ENCODE results near the gene CCDC68. TPM values are rescaled to one million over a fixed set of nuclear protein-coding genes. Genes with fewer than 3 reads are reported as not detected.

CCDC68 gene
- total RNA-seq, 1 donor from 2014 or later = 4.2 TPM

GRCh38 chr18:54926593-54927325 is 32.5 kb downstream of the CCDC68 start:
- DNase-seq (ENCODE audit: low read depth) (peak; percentile 89), FAIRE-seq (no peak)
- Histone ChIP-seq H3K36me3 (ENCODE audit: control insufficient read depth, insufficient read depth, low read length) (no peaks in the 10 kb centered on the region), H3K27me3 (ENCODE audit: control insufficient read depth, insufficient read depth, low read length) (no peaks in the 10 kb centered on the region), H3K4me3 (ENCODE audit: low read depth, low read length) (no peak overlapping the region)
- TF ChIP-seq CTCF (IDR thresholded peaks at IDR 0.05; ENCODE audit: insufficient read depth, low read length, severe bottlenecking) = no peak

GRCh38 chr18:54924948-54925347 is 34.3 kb downstream of the CCDC68 start:
- Histone ChIP-seq H3K4me3 (ENCODE audit: low read depth, low read length) (no peak overlapping the region), H3K27me3 (ENCODE audit: control insufficient read depth, insufficient read depth, low read length) (no peaks in the 10 kb centered on the region), H3K36me3 (ENCODE audit: control insufficient read depth, insufficient read depth, low read length) (no peaks in the 10 kb centered on the region)
- no peak for FAIRE-seq
- TF ChIP-seq CTCF (IDR thresholded peaks at IDR 0.05; ENCODE audit: insufficient read depth, low read length, severe bottlenecking) = no peak
- DNase-seq (ENCODE audit: low read depth) = peak; percentile 78

- DNase-seq (ENCODE audit: low read depth) (peak; percentile 31), FAIRE-seq (no peak)
- no peaks in the 10 kb centered on the region for H3K36me3 ChIP-seq (ENCODE audit: control insufficient read depth, insufficient read depth, low read length)
- no peaks in the 10 kb centered on the region for H3K27me3 ChIP-seq (ENCODE audit: control insufficient read depth, insufficient read depth, low read length)
- no peak overlapping the region for H3K4me3 ChIP-seq (ENCODE audit: low read depth, low read length)
- no peak for TF ChIP-seq CTCF (IDR thresholded peaks at IDR 0.05; ENCODE audit: insufficient read depth, low read length, severe bottlenecking)
These were observed 35.8 kb downstream of the CCDC68 start for GRCh38 chr18:54923339-54923956.

- FAIRE-seq = no peak
These were observed 39.8 kb downstream of the CCDC68 start for GRCh38 chr18:54919412-54919811.

GRCh38 chr18:54918060-54918459 is 41.2 kb downstream of the CCDC68 start:
- DNase-seq (ENCODE audit: low read depth) (no peak), FAIRE-seq (no peak)
- H3K27me3 ChIP-seq (ENCODE audit: control insufficient read depth, insufficient read depth, low read length) = no peaks in the 10 kb centered on the region
- no peaks in the 10 kb centered on the region for H3K36me3 ChIP-seq (ENCODE audit: control insufficient read depth, insufficient read depth, low read length)
- TF ChIP-seq CTCF (IDR thresholded peaks at IDR 0.05; ENCODE audit: insufficient read depth, low read length, severe bottlenecking) = no peak
- no peak overlapping the region for H3K4me3 ChIP-seq (ENCODE audit: low read depth, low read length)

More at GRCh38 chr18:54919412-54919811, 39.8 kb downstream of the CCDC68 start:
- H3K4me3 ChIP-seq (ENCODE audit: low read depth, low read length) = no peak overlapping the region
- no peaks in the 10 kb centered on the region for H3K36me3 ChIP-seq (ENCODE audit: control insufficient read depth, insufficient read depth, low read length)
- DNase-seq (ENCODE audit: low read depth) = no peak
- no peaks in the 10 kb centered on the region for H3K27me3 ChIP-seq (ENCODE audit: control insufficient read depth, insufficient read depth, low read length)
- TF ChIP-seq CTCF (IDR thresholded peaks at IDR 0.05; ENCODE audit: insufficient read depth, low read length, severe bottlenecking) = no peak
